Adrenal gland (tissue), 5 donors: ENCODE data around the gene PTGS1.

Experiments
- POLR2A ChIP-seq, 2 donors: fragments of 450-650 bp; IDR thresholded peaks; one replicate each; pipeline ENCODE4 v1.6.1; 2017; ENCODE audit warnings: antibody characterized with exemption in 2 of 2, mild to moderate bottlenecking in 2 of 2, moderate library complexity in 1 of 2
- TF ChIP-seq, protein P1 (sequence below), 6 experiments: fragments of 450-650 bp in 4 of 6; fragments of 200-600 bp in 2 of 6; sonication (generic) in 1 of 6; IDR thresholded peaks; 1 replicate in 5 of 6; 2 replicates in 1 of 6; pipeline versions ENCODE4 v1.5.1 to v1.8.0; 2016 to 2021; ENCODE audit warnings: antibody characterized with exemption in 6 of 6, mild to moderate bottlenecking in 2 of 6, moderate library complexity in 1 of 6
- donor health status: DM: no; HTN: no; CAD: no.

- TF ChIP-seq, protein P1, sequence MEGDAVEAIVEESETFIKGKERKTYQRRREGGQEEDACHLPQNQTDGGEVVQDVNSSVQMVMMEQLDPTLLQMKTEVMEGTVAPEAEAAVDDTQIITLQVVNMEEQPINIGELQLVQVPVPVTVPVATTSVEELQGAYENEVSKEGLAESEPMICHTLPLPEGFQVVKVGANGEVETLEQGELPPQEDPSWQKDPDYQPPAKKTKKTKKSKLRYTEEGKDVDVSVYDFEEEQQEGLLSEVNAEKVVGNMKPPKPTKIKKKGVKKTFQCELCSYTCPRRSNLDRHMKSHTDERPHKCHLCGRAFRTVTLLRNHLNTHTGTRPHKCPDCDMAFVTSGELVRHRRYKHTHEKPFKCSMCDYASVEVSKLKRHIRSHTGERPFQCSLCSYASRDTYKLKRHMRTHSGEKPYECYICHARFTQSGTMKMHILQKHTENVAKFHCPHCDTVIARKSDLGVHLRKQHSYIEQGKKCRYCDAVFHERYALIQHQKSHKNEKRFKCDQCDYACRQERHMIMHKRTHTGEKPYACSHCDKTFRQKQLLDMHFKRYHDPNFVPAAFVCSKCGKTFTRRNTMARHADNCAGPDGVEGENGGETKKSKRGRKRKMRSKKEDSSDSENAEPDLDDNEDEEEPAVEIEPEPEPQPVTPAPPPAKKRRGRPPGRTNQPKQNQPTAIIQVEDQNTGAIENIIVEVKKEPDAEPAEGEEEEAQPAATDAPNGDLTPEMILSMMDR (IDR thresholded peaks at IDR 0.05), result no peak
- TF ChIP-seq POLR2A (IDR thresholded peaks at IDR 0.05), result no peak
These were observed 23.2 kb upstream of the PTGS1 start for GRCh38 chr9:122347348-122348287.
